ENCODE measurements around the gene TSPO2. TPM values are rescaled to one million over a fixed set of nuclear protein-coding genes. Genes with fewer than 3 reads are reported as not detected.

The TSPO2 gene
- total and polyA plus RNA-seq, 2 of the 13 experiments (the other 11 are each of a cell fraction or from before 2014, with no cell fraction given), result 0.55 TPM; not detected in 1

DNA sequence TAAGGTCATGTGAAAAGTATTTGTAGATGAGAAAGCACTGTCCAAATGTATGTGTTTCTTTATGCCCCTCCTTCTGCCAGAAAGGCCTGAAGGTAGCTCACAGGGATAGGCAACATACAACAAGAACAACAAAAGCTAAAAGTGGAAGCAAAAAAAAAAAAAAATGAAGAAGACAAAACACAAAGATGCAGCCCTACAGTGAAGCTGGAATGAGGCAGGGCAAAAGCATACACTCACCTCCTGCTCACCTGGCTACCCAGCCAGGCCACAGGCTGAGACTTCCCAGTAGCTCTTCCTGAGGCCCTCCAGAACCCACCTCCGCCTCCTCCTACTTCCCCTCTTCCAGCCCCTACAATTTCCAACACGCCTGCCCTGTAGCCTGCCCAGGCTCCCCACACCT is 5.7 kb upstream of the TSPO2 start:
- H3K4me1 ChIP-seq (ENCODE audit: insufficient read depth, low read length), result peaks cover 65% of the 10 kb centered on the region
- no peak overlapping the region for H3K9ac ChIP-seq (ENCODE audit: insufficient read depth, low read depth, low read length)
- FAIRE-seq (no peak), ATAC-seq (no peak), DNase-seq (ENCODE audit: low spot score) (no peak)
- ChIA-PET POLR2A (interaction anchor here (1.2 to 2.3 kb wide), 3 partner anchors 27 to 39 kb away, joined by 3 to 10 read pairs (median 10); partner anchors contain the start of genes NFYA and OARD1), CTCF (ENCODE audit: low intra/inter-chr PET ratio, low total read pairs) (no interaction called here)
- no peaks in the 10 kb centered on the region for H3K9me3 ChIP-seq (ENCODE audit: low read length)
- H3K79me2 ChIP-seq (ENCODE audit: insufficient read depth, low read length), result no peaks in the 10 kb centered on the region
- H3K4me2 ChIP-seq (ENCODE audit: low read depth, low read length), result no peak overlapping the region
- H3K4me3 ChIP-seq (replicated peaks in 1 of 3; ENCODE audit: insufficient read depth in 1 of 3, low read depth in 2 of 3, low read length in 3 of 3), result no peak overlapping the region
- H2AFZ ChIP-seq (ENCODE audit: low read length), result no peak overlapping the region
- no TSS peak for BruUV-seq (replicated peaks)
- WGBS (ENCODE audit: low lambda C conversion rate), result 94% methylated on average over 2 of the region's 2 CpGs
- peaks cover 0 to 1% of the 10 kb centered on the region in 2 experiments; a peak in 1 of 5 replicates for H3K36me3 ChIP-seq (replicated peaks in 1 of 2; ENCODE audit: control insufficient read depth in 1 of 2, insufficient read depth in 2 of 2, low read length in 2 of 2)
- no peaks in the 10 kb centered on the region for H4K20me1 ChIP-seq (ENCODE audit: insufficient read depth, low read length)
- intact Hi-C loops (cut with micrococcal nuclease; ENCODE audit: unreplicated experiment), result no loop called here
- H3K27me3 ChIP-seq (ENCODE audit: control insufficient read depth in 1 of 2, insufficient read depth in 2 of 2, low read length in 2 of 2), result no peaks in the 10 kb centered on the region
- H3K27ac ChIP-seq (ENCODE audit: extremely low read length, insufficient read depth, low read length), result no peak overlapping the region
- in situ Hi-C loops (cut with HindIII; ENCODE audit: extremely low pct_ligation_motif_present, low pct_unique_long_range_greater_than_20kb), result loop anchor here (25.0 kb wide), 1 partner anchor 699 kb away; no protein-coding TSS in a partner anchor
- TF ChIP-seq TAF1 (CRISPR knock-in tag; IDR thresholded peaks at IDR 0.05), result no peak
- no peak for TF ChIP-seq ZNF343 (CRISPR knock-in tag; IDR thresholded peaks at IDR 0.05)
- TF ChIP-seq ZNF570 (CRISPR knock-in tag; IDR thresholded peaks at IDR 0.05; ENCODE audit: borderline replicate concordance), result no peak
- TF ChIP-seq ZNF382 (CRISPR knock-in tag; IDR thresholded peaks at IDR 0.05; ENCODE audit: borderline replicate concordance), result no peak
- TF ChIP-seq, protein P1, sequence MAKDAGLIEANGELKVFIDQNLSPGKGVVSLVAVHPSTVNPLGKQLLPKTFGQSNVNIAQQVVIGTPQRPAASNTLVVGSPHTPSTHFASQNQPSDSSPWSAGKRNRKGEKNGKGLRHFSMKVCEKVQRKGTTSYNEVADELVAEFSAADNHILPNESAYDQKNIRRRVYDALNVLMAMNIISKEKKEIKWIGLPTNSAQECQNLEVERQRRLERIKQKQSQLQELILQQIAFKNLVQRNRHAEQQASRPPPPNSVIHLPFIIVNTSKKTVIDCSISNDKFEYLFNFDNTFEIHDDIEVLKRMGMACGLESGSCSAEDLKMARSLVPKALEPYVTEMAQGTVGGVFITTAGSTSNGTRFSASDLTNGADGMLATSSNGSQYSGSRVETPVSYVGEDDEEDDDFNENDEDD (CRISPR knock-in tag; IDR thresholded peaks at IDR 0.05; ENCODE audit: borderline replicate concordance), result no peak
- no peak for TF ChIP-seq ZNF552 (CRISPR knock-in tag; IDR thresholded peaks at IDR 0.05; ENCODE audit: borderline replicate concordance)
- TF ChIP-seq, protein P2, sequence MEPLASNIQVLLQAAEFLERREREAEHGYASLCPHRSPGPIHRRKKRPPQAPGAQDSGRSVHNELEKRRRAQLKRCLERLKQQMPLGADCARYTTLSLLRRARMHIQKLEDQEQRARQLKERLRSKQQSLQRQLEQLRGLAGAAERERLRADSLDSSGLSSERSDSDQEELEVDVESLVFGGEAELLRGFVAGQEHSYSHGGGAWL (CRISPR knock-in tag; IDR thresholded peaks at IDR 0.05), result no peak
- TF ChIP-seq, protein P3, sequence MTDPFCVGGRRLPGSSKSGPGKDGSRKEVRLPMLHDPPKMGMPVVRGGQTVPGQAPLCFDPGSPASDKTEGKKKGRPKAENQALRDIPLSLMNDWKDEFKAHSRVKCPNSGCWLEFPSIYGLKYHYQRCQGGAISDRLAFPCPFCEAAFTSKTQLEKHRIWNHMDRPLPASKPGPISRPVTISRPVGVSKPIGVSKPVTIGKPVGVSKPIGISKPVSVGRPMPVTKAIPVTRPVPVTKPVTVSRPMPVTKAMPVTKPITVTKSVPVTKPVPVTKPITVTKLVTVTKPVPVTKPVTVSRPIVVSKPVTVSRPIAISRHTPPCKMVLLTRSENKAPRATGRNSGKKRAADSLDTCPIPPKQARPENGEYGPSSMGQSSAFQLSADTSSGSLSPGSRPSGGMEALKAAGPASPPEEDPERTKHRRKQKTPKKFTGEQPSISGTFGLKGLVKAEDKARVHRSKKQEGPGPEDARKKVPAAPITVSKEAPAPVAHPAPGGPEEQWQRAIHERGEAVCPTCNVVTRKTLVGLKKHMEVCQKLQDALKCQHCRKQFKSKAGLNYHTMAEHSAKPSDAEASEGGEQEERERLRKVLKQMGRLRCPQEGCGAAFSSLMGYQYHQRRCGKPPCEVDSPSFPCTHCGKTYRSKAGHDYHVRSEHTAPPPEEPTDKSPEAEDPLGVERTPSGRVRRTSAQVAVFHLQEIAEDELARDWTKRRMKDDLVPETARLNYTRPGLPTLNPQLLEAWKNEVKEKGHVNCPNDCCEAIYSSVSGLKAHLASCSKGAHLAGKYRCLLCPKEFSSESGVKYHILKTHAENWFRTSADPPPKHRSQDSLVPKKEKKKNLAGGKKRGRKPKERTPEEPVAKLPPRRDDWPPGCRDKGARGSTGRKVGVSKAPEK (CRISPR knock-in tag; IDR thresholded peaks at IDR 0.05; ENCODE audit: borderline replicate concordance), result no peak
- no peak for TF ChIP-seq MIER2 (CRISPR knock-in tag; IDR thresholded peaks at IDR 0.05)
- TF ChIP-seq, protein P4, sequence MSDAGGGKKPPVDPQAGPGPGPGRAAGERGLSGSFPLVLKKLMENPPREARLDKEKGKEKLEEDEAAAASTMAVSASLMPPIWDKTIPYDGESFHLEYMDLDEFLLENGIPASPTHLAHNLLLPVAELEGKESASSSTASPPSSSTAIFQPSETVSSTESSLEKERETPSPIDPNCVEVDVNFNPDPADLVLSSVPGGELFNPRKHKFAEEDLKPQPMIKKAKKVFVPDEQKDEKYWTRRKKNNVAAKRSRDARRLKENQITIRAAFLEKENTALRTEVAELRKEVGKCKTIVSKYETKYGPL (CRISPR knock-in tag; IDR thresholded peaks at IDR 0.05), result no peak
- no peak for TF ChIP-seq NPAS2 (CRISPR knock-in tag; IDR thresholded peaks at IDR 0.05; ENCODE audit: borderline replicate concordance)
- no peak for TF ChIP-seq RFXAP (CRISPR knock-in tag; IDR thresholded peaks at IDR 0.05; ENCODE audit: borderline replicate concordance)
- TF ChIP-seq NR2C2 (CRISPR knock-in tag; IDR thresholded peaks at IDR 0.05; ENCODE audit: borderline replicate concordance), result no peak
- TF ChIP-seq, protein P5, sequence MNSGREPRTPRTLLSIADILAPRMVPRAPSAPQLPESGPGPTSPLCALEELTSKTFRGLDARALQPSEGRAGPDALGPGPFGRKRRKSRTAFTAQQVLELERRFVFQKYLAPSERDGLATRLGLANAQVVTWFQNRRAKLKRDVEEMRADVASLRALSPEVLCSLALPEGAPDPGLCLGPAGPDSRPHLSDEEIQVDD (CRISPR knock-in tag; IDR thresholded peaks at IDR 0.05; ENCODE audit: borderline replicate concordance), result no peak
- TF ChIP-seq FOXM1 (CRISPR knock-in tag; IDR thresholded peaks at IDR 0.05), result no peak

Data from HepG2 (cell line).